T-helper 17 cell (primary cell): ENCODE measurements around the gene TAC3. TPM values are rescaled to one million over a fixed set of nuclear protein-coding genes. Genes with fewer than 3 reads are reported as not detected.
"Not testable (repeated sequence)": the region's sequence is repeated elsewhere in the genome, so short reads cannot be mapped to it uniquely, and the experiment has no call there.

Experiments
- ATAC-seq: fragments of 150-1000 bp; cut with Tn5 transposase; 2 replicates; pipeline ENCODE4 v1.10.0; 2021; ENCODE audit warnings: mild to moderate bottlenecking, moderate library complexity
- DNase-seq, 3 donors: peaks; one replicate each; pipeline versions ENCODE4 v3.0.0 to v3.0.0-alpha.2; 2020 to 2021
- H3K9me3 ChIP-seq: one replicate; pipeline ENCODE4 v1.7.0; 2013; ENCODE audit warnings: low read length, mild to moderate bottlenecking; ENCODE audit not compliant: control insufficient read depth, poor library complexity, severe bottlenecking
- H3K27ac Mint-ChIP-seq: one replicate; pipeline ENCODE4 v1.8.0; 2022; ENCODE audit warnings: mild to moderate bottlenecking, moderate library complexity, mixed read lengths
- H3K27me3 Mint-ChIP-seq: one replicate; pipeline ENCODE4 v1.8.0; 2022; ENCODE audit warnings: mixed read lengths
- H3K36me3 Mint-ChIP-seq: one replicate; pipeline ENCODE4 v1.8.0; 2022; ENCODE audit warnings: low read depth, mixed read lengths
- H3K4me1 Mint-ChIP-seq: one replicate; pipeline ENCODE4 v1.8.0; 2022; ENCODE audit warnings: mild to moderate bottlenecking, mixed read lengths
- H3K4me3 Mint-ChIP-seq: one replicate; pipeline ENCODE4 v1.8.0; 2022; ENCODE audit warnings: mild to moderate bottlenecking, moderate library complexity, mixed read lengths
- total RNA-seq, 4 donors: library from RNA in 2 of 4; stranded (reverse) in 2 of 4; gene quantifications; one replicate each; pipeline ENCODE4 v1.2.3 and lab custom pipeline; 2022 to 2026

TAC3 gene
- total RNA-seq, 2 donors from 2014 or later: not detected

DNA sequence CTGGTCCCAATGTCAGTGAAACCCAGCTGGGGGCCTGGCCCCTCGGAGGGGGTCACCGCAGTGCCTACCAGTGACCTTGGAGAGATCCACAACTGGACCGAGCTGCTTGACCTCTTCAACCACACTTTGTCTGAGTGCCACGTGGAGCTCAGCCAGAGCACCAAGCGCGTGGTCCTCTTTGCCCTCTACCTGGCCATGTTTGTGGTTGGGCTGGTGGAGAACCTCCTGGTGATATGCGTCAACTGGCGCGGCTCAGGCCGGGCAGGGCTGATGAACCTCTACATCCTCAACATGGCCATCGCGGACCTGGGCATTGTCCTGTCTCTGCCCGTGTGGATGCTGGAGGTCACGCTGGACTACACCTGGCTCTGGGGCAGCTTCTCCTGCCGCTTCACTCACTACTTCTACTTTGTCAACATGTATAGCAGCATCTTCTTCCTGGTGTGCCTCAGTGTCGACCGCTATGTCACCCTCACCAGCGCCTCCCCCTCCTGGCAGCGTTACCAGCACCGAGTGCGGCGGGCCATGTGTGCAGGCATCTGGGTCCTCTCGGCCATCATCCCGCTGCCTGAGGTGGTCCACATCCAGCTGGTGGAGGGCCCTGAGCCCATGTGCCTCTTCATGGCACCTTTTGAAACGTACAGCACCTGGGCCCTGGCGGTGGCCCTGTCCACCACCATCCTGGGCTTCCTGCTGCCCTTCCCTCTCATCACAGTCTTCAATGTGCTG is 21.0 kb downstream of the TAC3 start:
- H3K36me3 Mint-ChIP-seq: peaks cover 5% of the 10 kb centered on the region
- no peaks in the 10 kb centered on the region for H3K27me3 Mint-ChIP-seq
- no peaks in the 10 kb centered on the region for H3K9me3 ChIP-seq
- H3K4me3 Mint-ChIP-seq: no peak overlapping the region
- no peak for DNase-seq
- ATAC-seq: no peak
- peak overlapping the region; percentile 83 for H3K27ac Mint-ChIP-seq
- peaks cover 25% of the 10 kb centered on the region for H3K4me1 Mint-ChIP-seq

DNA sequence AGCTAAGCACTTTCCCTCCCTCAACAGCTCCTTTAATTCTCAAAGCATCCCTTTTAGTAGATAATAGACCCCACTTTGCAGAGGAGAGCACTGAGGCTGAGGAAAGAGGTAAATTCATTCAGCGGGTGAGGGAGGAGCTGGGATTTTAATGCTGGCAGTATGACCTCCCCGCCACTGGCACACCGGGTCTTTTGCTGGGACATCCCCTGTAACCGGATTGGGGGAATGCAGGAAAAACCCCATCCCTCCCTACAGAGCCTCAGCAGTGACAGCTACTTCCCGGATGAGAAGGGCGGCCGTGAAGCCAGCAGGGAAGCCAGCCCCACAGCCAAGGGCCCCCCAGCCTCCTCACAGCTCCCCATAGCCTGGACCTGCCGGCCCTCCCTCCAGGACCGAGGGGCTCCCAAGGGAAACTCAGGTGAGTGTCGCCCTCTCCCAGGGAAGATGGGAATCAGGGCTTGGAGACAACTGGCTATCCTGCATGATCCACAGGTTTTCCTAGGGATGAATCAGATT is 22.0 kb downstream of the TAC3 start:
- no peaks in the 10 kb centered on the region for H3K27me3 Mint-ChIP-seq
- H3K4me1 Mint-ChIP-seq: peaks cover 23% of the 10 kb centered on the region
- H3K27ac Mint-ChIP-seq: peak overlapping the region; percentile 49
- H3K36me3 Mint-ChIP-seq: peaks cover 5% of the 10 kb centered on the region
- DNase-seq: no peak
- no peak overlapping the region for H3K4me3 Mint-ChIP-seq
- ATAC-seq: no peak
- no peaks in the 10 kb centered on the region for H3K9me3 ChIP-seq

DNA sequence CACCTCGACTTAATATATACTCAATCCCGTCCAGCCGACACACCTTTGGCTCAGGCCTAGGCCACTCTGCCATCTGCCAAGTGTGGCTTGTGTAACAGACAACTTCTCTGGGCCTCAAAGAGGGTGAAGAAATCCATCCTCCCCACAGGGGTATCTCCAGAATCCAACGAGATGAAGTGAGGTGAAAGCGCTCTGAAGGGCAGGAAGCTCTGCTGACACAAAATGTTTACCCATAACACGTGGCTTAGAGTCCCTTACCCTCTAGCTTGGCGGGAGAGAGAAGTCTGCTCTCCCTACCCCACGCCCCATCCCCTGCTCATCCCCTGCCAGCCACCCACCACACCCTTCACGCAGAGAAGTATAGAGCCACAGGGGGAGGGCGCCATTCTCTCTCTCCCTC is 23.0 kb downstream of the TAC3 start:
- Mint-ChIP-seq H3K27me3 (no peaks in the 10 kb centered on the region), H3K4me1 (peaks cover 18% of the 10 kb centered on the region), H3K36me3 (peaks cover 5% of the 10 kb centered on the region), H3K27ac (no peak overlapping the region), H3K4me3 (no peak overlapping the region)
- ATAC-seq (no peak), DNase-seq (no peak)
- H3K9me3 ChIP-seq: no peaks in the 10 kb centered on the region

DNA sequence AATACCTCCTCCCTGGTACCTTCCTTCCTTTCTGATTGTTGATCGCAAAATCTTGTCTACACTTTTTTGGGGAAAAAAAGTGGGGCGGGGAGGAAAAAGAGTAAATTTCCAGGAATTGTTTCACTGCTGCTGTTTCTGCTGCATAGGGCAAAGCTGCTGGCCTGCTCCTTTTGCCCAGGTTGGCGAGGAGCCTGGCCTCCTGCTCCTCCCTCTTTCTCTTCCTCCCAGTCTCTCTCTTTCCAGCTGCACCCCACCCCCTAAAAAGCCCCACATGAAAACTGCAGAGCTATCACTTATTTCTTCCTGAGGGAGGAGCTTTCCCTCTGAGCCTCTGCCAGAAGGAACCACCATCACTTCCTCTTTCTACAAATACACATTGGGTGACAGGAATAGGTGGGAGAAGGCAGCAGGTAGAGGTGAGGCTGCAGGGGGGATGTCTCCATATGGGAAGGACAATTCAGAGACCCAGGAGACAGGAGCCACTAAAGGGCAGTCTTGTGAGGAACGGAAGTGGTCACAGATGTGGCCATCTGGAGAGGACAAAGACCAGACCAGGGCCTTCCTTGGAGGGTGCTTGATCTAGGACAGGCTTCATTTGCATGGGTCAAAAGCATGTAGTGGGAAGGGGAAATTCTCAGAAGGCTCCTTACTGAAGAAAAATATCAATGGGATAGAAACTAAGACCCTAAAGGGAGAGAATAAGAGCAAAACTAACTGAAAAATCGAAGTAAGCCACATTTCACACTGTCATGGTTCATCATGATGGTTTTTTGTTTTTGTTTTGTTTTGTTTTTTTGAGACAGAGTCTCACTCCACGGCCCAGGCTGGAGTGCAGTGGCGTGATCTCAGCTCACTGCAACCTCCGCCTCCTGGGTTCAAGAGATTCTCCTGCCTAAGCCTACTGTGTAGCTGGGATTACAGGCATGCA is 24.7 kb downstream of the TAC3 start:
- Mint-ChIP-seq H3K27me3 (no peaks in the 10 kb centered on the region), H3K27ac (peak overlapping the region; percentile 74), H3K36me3 (peaks cover 5% of the 10 kb centered on the region), H3K4me1 (peaks cover 28% of the 10 kb centered on the region), H3K4me3 (no peak overlapping the region)
- H3K9me3 ChIP-seq: no peaks in the 10 kb centered on the region
- DNase-seq: no peak
- no peak for ATAC-seq

DNA sequence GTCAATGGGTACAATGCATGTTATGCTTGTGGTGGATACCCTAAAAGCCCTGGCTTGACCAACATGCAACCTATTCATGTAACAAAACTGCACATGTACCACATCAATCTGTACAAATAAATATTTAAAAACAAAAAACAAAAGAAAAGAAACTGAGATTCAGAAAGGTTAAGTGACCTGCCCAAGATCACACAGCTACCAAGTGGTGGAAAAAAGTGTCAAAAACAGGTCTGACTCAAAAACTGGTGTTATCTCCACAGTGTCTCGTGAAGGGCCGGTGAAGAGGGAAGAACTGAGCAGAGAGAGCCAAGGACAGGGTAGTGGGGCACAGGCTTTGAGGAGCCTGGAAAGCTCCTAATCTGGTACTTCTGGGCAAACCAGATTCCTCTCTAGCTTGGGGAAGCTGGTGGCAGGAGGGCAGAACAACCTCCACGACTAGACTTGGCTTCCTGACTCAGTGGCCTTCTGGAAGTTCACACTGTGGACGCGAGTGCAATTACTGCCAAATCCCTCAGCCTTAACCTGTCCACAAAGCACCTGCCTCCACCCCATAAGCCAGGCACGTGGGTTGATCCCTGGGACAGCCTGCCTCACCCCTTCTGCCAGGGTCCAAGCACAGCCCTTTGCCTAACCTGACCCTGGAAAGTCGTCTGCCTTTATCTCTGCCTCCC is 25.5 kb downstream of the TAC3 start:
- no peak overlapping the region for H3K4me3 Mint-ChIP-seq
- ATAC-seq: no peak
- H3K4me1 Mint-ChIP-seq: peaks cover 28% of the 10 kb centered on the region
- no peak for DNase-seq
- H3K27ac Mint-ChIP-seq: peak overlapping the region; percentile 74
- no peaks in the 10 kb centered on the region for H3K9me3 ChIP-seq
- H3K36me3 Mint-ChIP-seq: peaks cover under 1% of the 10 kb centered on the region
- H3K27me3 Mint-ChIP-seq: no peaks in the 10 kb centered on the region

DNA sequence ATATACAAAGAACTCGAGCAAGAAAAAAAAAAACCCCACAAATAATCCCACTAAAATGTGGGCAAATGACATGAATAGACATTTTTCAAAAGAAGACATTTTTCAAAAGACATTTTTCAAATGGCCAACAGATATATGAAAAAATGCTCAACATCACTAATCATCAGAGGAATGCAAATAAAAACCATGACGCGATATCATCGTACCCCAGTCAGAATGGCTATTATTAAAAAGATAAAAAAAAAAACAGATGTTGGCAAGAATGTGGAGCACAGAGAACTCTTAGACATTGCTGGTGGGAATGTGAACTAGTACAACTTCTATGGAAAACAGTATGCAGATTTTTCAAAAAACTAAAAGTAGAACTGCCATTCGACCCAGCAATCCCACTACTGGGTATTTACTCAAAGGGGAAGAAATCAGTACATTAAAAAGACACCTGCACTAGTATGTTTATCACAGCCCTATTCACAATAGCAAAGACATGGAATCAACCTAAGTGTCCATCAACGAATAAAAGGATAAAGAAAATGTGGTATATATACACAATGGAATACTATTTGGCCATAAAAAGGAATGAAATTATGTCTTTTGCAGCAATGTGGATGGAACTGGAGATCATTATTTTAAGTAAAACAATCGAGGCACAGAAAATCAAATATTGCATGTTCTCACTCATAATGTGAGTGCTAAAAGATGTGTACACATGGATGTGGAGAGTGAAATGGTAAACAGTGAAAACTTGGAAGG is 26.3 kb downstream of the TAC3 start:
- peaks cover 28% of the 10 kb centered on the region for H3K4me1 Mint-ChIP-seq
- DNase-seq (no peak), ATAC-seq (no peak)
- no peak overlapping the region for H3K27ac Mint-ChIP-seq
- H3K27me3 Mint-ChIP-seq: no peaks in the 10 kb centered on the region
- no peaks in the 10 kb centered on the region for H3K9me3 ChIP-seq
- H3K4me3 Mint-ChIP-seq: no peak overlapping the region
- H3K36me3 Mint-ChIP-seq: no peaks in the 10 kb centered on the region

DNA sequence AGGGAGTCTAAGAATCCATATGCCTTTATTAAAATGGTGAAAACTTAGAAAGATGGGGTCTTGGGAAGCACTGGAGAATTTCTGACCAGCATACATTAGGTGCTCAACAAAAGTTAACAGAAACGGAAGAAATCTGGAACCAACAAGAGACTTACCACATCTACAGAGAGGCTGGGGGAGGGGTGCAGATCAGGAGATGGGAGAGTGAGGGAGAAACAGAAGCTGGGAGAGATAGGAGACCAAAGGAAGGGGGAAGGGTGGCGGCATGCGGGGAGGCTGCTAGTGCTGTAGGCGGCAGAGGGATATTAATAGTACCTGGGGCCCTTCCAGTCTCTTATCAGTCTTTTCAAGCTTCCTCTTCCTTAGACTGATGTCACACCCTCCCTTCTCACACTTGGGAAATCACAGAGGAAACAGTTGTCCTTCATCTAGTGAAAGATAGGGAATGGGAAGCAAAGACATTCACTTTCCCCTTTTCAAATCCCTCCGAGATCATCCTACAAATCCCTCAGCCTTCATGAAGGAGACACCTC is 28.1 kb downstream of the TAC3 start:
- ATAC-seq (no peak), DNase-seq (no peak)
- H3K9me3 ChIP-seq: no peaks in the 10 kb centered on the region
- Mint-ChIP-seq H3K27me3 (no peaks in the 10 kb centered on the region), H3K4me3 (no peak overlapping the region), H3K27ac (peak overlapping the region; percentile 53), H3K4me1 (peaks cover 26% of the 10 kb centered on the region), H3K36me3 (no peaks in the 10 kb centered on the region)

DNA sequence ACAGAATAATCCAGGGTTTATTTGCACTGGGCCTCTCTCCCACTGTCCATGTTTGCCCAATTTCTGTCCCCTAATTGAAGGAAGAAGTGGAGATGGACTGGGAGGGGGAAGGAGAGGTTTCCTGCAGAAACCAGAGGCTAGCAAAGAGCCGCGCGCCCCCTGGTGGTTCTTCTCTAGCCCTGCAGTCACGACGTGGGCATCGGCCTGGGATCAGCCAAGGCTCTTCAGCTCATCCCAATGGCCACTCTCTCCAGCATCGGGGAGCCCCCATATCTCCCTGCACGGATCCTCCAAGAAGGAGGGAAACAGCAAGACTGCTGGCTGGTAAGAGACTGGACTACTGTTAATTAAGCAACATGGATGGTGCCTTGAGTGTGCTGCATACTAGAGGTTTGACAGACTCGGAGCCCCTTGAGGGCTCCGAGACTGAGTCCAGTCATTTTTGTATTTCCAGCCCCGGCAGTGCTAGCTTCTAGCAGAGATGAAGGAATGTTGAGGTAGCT is 28.7 kb downstream of the TAC3 start:
- peak; percentile 57 to 64 (median 63) for DNase-seq
- H3K4me3 Mint-ChIP-seq: peak overlapping the region; percentile 15
- H3K9me3 ChIP-seq: no peaks in the 10 kb centered on the region
- no peaks in the 10 kb centered on the region for H3K27me3 Mint-ChIP-seq
- H3K27ac Mint-ChIP-seq: peak overlapping the region; percentile 53
- peak; percentile 87 for ATAC-seq
- H3K4me1 Mint-ChIP-seq: peaks cover 26% of the 10 kb centered on the region
- no peaks in the 10 kb centered on the region for H3K36me3 Mint-ChIP-seq

DNA sequence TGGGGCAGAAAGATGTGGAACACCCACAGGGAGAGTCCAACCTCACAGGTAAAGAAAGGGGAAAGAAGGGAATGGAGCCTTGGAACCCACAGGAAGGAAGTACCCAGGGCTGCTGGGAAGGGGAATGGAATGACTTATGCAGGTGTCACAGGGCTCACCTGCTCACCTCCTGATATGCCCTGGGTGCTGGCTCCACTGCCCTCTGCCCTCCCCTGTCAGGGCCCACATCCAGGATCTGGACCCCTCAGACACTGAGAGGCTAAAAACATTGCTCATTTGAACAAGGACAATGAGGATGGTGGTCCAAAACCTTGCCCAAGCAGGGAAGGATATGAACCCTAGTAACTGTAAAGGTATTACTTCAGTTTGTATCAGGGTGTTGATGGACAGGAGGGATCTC is 29.3 kb downstream of the TAC3 start:
- DNase-seq (no peak), ATAC-seq (no peak)
- Mint-ChIP-seq H3K4me1 (peaks cover 26% of the 10 kb centered on the region), H3K36me3 (no peaks in the 10 kb centered on the region), H3K27ac (peak overlapping the region; percentile 53), H3K27me3 (no peaks in the 10 kb centered on the region), H3K4me3 (peak overlapping the region; percentile 15)
- no peaks in the 10 kb centered on the region for H3K9me3 ChIP-seq

DNA sequence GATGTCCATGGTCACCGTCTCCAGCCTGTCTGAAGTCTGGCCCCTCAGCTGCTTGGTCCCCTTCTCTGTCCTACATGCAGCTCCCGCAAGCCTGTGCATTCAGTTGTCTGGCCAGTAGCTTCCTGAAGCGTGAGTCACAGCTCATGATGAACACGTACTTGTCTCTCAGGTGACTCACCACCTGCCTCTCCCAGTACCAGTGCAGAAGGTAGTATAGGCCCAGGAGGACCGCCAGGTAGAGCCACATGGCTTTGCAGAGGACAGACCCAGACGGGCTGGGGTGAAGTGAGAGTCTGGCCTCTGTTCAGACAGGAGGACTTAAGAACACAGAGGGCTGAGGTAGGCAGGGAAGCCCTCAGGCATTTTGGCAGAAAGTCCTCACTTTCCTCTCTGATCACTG is 30.6 kb downstream of the TAC3 start:
- DNase-seq, H3K9me3 ChIP-seq, H3K27me3 Mint-ChIP-seq, H3K27ac Mint-ChIP-seq, ATAC-seq, H3K36me3 Mint-ChIP-seq, H3K4me3 Mint-ChIP-seq: not testable (repeated sequence)
- H3K4me1 Mint-ChIP-seq: peaks cover 19% of the 10 kb centered on the region

DNA sequence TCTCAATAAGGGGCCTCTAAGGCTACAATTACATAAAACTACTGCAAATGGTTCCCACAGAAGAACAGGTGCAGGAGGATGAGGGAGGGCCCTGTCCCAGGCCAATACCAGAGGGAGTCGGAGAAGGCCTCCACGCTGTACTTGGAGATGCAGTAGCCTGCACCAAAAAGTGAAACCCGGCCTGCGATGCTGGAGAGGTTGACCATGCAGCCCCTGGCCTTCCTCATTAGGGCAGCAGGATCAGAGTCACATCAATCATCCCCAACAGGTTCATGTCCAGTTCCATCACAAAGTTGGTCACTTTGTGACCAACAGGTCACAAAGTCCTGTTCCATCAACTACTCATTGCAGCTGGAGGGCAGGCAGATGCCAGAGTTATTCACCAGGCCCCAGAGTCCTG is 32.9 kb downstream of the TAC3 start:
- H3K4me3 Mint-ChIP-seq: no peak overlapping the region
- H3K27ac Mint-ChIP-seq: no peak overlapping the region
- no peaks in the 10 kb centered on the region for H3K27me3 Mint-ChIP-seq
- H3K9me3 ChIP-seq: no peaks in the 10 kb centered on the region
- no peaks in the 10 kb centered on the region for H3K36me3 Mint-ChIP-seq
- H3K4me1 Mint-ChIP-seq: peaks cover 13% of the 10 kb centered on the region
- DNase-seq: no peak
- ATAC-seq: no peak

DNA sequence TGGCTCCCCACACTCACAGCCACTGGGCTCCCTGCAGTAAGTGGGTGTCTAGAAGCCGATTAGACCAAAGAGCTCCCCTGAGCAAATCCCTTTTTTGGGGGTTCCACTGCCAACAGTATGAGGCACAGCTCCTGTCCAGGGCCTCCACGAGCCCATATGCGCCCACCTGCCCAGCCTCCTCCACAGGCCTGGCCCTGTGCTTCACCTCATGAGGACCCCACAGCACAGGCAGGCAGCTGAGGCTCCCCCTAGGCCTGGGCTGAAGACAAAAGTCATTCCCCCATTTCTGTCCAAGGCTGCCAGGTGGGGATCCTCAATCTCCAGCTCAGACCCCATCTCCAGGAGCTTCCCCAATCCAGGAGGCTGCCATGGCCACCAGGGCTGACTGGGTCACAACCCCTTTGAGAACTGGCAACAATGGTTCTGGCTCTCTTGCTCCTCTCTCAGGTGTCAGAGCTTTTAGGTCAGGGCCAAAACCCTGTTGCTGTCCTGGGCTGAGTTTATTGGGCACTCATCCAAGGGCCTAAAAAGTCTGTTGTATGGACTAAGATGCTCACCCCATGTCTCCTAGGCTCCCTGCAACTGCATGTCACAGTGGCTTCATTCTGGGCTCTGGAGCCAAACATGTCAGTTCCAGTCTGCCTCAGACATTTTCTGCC is 33.6 kb downstream of the TAC3 start:
- not testable (repeated sequence) for H3K4me3 Mint-ChIP-seq, H3K27me3 Mint-ChIP-seq, H3K4me1 Mint-ChIP-seq, H3K9me3 ChIP-seq, H3K36me3 Mint-ChIP-seq, H3K27ac Mint-ChIP-seq, ATAC-seq, DNase-seq
